ENCODE measurements around the gene AOC2.
A peak's percentile ranks its signal among the peaks of the same experiment; 100 is the strongest.
"Not testable (repeated sequence)": the region's sequence is repeated elsewhere in the genome, so short reads cannot be mapped to it uniquely, and the experiment has no call there.

AOC2 gene

DNA sequence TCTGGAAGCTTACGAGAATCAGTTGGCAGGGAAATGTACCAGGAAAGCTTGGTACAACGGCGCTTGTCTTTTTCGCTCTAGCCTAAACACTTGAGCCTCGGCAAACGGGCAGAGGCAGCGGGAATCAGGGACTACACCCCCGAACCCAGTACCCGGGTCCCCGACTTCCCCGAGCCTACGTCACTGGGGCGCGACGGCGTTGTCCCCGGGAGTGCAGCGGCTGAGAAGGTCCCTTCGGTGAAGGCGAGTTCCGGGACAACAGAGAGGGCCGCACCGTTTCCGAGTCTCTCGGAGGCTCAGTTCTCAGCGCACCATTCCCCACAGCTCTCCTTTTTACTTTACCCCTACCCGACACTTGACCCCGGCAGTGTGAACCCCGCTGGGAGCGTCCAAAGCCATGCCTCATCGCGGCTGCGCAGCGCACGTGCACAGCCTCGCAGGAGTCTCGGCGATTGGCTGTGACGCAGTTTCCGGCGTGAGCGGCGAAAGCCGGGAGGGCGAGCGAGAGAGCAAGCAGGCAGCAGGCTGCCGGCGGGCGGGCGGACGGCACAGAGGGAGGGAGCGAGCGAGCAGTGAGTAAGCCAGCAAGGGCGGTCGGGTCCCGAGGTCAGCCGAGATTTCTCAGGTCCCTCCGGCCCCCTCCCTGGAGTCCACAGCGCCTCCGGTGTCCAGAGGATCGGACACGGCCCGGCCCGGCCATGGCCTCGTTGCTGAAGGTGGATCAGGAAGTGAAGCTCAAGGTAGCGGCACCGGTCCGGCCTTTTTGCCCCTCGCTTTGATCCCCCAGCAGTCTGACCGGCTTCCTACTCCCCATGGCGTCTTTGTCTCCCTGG is 11.2 kb upstream of the AOC2 start, which contains the start of gene PSME3:
PSME3 (plus strand) TSS at position 464 of the 833 bp plus-strand sequence; CDS start at position 699, 235 bp downstream.
- DNase-seq = peak; percentile 53 to 71

DNA sequence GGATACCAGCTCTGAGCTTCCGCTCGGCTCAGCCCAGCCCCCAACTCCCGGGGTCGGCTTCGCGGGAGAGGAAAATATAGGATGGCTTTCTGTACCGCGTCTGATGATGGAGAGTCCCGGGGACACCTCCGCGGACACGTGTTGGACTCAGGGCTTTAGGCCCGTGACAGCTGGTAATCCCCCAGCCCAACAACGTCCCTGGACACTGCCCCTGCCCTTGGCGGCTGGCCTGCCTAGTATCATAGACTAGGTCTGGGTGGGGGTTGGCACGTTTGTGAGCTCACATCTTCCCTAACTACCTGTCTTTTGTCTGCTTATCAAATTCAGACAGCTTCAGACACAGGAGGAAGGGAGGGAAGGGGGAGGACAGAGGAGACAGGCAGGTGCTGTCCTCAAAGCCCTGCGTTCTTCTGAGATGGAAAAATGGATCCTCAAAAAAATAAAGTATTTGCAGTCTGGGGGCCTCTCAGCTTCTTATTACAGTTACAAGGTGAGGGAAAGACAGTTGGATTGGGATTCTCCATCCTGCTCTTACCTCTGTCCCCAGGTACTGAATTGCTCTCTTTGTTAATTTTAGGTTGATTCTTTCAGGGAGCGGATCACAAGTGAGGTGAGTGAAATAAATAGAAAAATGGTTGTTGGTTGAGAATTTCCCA is 10.5 kb upstream of the AOC2 start:
- DNase-seq = no peak

DNA sequence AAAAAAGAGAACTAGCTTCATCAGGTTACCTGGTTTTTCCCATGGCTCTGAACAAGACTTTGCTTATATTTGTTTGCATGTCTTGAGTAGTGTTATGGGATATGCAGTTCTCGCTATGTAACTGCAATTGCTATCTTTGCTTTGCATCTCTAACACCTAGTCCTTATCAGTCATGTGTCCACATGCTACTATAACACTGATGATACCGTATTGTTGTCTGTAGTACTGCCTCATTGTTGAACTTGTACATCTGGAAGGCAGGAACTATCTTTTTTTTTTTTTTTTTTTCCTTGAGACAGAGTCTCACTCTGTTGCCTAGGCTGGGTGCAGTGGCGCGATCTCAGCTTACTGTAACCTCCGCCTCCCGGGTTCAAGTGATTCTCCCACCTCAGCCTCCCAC is 8.6 kb upstream of the AOC2 start:
- no peak for DNase-seq

DNA sequence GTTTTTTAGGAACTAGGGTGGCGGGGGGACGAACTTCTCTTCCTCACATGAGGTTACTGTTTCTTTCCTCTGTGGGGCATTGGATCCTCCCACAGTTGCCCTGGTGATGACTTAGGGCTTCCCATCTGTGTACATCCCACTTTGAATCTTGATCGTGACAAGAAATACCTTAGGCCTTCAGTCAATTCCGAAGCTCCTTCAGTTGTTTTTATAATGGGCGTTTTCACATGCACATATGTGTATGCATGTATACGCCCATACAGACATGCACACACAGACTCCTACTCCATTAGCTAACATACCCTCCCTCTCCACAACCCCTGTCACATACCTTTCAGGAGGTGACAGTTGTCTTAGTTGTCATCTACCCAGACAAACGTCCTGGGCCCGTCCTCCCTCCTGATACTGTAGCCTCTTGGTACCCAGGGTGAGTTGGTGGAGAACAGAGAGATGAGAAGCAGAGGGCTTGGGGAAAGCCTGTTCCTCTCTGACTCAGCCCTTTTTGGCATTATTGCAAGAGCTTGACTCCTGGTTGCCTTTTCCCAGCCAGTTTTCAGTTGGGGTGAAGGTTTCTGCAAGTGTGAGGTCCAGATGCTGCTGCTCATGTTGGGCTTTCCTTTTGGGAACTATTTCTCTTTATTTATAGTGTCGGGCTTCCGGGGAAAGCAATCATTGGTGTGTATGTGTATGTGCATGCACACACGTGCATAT is 2.2 kb upstream of the AOC2 start:
- DNase-seq = no peak

DNA sequence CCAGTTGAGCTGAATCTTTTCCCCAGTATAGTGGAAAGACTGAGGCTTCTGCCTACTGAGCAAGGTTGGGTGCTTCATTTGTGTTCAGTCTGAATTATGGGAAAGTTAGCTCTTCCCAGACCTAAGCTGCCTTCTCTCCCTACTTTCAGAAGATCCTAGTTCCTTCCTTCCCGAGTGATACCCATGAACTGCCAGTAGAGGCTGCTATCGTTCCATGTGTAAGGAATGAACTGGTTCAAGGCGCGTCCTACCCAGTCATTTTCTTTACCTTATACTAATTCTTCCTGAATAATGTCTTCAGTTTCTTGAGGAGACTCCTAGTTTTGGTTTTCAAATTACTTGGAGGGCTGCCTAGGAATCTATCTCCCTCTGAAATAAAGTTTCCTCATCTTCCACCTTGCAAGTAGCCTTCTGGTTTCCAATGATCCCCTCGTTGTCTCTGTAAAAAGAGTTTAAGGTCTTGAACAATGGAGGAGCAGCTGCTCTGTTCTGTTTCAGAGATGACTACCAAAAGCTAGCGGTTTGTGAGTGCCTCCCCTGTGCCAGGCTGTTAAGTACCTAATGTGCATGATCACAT is 934 bp upstream of the AOC2 start:
- DNase-seq = no peak

DNA sequence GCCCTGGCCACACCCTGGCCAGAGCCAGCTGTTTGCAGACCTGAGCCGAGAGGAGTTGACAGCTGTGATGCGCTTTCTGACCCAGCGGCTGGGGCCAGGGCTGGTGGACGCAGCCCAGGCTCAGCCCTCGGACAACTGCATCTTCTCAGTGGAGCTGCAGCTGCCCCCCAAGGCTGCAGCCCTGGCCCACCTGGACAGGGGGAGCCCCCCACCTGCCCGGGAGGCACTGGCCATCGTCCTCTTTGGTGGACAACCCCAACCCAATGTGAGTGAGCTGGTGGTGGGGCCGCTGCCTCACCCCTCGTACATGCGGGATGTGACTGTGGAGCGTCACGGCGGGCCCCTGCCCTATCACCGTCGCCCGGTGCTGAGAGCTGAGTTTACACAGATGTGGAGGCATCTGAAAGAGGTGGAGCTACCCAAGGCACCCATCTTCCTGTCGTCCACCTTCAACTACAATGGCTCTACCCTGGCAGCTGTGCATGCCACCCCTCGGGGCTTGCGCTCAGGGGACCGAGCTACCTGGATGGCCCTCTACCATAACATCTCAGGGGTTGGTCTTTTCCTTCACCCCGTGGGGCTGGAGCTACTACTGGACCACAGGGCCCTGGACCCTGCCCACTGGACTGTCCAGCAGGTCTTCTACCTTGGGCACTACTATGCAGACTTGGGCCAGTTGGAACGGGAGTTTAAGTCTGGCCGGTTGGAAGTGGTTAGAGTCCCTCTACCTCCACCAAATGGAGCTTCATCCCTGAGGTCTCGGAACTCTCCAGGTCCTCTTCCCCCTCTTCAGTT is 578 bp downstream of the AOC2 start:
- no peak for DNase-seq

DNA sequence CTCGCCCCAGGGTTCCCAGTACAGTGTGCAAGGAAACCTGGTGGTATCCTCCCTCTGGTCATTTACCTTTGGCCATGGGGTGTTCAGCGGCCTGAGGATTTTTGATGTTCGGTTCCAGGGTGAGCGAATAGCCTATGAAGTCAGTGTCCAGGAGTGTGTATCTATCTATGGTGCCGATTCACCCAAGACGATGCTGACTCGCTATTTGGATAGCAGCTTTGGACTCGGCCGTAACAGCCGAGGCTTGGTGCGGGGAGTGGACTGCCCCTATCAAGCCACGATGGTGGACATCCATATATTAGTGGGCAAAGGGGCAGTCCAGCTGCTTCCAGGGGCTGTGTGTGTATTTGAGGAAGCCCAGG is 1.2 kb downstream of the AOC2 start:
- no peak for DNase-seq

DNA sequence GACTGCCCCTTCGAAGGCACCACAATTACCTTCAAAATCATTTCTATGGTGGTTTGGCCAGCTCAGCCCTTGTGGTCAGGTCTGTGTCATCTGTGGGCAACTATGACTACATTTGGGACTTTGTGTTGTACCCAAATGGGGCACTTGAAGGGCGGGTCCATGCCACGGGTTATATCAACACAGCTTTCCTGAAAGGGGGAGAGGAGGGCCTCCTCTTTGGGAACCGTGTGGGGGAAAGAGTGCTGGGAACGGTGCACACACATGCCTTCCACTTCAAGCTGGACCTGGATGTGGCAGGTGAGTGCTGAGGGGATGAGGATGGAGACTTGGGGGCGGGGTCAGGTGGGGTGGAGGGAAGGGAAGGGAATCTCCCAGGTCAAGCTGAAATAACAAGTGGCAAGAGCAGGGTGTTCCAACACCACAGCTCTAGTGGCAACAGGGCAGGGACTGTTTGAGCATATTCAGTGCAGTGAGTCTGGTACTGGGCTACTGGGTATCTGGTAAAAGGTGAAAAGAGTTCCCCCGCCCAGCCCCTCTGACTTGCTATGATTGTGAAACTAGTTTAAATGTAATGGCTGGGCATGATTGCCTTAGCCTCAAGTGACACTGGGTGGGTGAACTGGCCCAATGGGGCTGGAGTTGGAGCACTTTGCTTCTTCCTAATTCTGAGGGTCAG is 1.7 kb downstream of the AOC2 start:
- DNase-seq = no peak

DNA sequence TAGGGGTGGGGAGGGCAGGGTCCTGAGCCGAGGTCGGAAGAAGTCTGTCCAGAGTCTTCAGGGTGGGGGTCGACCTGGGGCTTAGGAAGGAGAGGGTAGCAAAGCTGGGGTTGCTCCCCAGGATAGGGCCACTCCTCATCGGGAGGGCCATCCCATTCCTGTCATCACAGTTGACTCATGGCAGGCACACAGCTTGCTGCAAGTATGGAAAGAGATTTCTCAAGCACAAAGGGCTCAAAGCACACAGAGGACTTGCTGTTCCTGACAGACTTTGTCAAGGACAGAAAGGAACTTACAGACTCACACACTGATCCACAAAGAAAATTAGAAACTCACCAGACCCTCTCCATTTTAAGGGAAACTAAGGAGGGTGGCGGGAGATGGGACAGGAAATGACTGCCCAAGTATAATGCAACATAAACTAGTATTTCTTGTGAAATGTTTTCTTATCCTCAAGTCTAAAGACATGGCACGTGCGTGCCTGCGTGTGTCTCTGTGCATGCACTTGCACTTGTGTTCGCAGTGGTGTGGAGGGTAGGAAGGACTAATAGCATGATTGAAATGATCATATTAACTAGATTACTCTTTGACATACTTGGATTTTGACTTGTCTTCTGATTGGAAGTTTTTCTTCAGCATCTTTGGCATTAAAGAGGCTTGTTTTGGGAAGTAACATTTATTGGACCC is 2.4 kb downstream of the AOC2 start:
- DNase-seq = no peak

DNA sequence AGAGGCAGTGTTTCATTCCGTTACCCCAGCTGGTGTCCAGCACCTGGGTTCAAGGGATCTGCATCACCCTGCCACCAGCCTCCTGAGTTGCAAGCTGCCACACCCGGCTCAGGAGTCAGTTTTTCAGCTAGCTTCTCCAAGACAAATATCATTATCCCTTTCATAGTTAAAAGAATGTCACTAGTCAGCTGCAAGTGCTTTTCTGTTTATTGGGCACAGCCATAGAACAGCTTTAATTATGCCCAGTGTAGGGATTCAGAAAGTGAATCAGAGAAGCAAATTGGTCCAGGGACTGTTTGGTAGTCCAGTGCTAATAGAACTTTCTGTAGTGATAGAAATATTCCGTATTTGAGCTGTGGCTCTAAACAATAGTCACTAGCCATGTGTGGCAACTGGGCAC is 3.7 kb downstream of the AOC2 start:
- DNase-seq = no peak

DNA sequence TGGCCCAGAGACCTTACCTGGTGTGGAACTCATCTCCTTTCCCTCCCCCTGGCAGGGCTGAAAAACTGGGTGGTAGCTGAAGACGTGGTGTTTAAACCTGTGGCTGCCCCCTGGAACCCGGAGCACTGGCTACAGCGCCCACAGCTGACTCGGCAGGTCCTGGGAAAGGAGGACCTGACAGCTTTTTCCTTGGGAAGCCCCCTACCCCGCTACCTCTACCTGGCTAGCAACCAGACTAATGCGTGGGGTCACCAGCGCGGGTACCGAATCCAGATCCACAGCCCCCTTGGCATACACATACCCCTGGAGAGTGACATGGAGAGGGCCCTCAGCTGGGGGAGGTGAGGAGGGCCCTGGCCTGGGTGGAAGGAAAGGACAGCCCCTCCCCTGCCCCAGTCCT is 4.7 kb downstream of the AOC2 start:
- DNase-seq = no peak

DNA sequence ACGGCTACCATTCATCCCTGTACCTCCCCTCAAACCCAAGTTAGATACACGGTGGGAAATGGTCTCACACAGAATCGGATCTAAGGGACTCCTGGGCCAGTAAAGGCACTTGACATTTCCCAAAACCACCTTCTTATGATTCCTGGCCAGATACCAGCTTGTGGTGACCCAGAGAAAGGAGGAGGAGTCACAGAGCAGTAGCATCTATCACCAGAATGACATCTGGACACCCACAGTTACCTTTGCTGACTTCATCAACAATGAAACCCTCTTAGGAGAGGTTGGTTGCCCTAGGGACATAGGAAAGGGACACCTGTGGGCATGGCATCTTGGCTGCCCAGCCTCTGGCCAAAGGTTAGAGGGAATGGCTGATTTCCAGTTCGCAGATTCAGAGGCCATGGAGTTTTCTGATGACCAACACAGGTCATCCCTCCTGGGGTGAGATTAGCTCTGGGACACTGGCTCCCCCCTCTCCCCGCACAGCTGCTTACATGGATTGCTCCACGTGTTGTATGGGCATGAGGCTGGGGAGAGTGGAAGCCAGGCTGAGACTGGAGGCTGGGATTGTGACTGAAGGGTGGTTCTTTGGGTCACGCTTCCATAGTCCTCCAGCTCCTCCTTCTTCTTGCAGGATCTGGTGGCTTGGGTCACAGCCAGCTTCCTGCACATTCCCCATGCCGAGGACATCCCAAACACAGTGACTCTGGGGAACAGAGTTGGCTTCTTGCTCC is 5.2 kb downstream of the AOC2 start:
- DNase-seq = no peak

DNA sequence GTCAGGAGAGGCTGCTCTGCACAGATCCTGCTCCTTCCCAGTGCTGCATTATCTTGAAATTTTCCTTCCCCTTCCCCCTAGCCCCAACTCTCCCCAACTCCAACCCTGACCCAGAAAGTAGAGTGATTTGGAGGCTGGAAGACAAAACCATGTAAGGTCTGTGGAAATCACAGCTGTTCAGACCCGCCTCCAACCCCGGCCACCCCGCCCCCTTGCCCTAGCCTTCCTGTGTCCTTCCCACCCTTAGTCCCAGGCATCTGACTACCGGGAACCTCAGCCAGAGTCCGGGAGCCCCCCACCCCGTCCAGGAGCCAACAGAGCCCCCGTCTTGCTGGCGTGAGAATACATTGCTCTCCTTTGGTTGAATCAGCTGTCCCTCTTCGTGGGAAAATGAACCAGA is 6.6 kb downstream of the AOC2 start, which contains the start of gene AOC3:
AOC3 (plus strand) TSS at position 246 of the 400 bp plus-strand sequence; CDS start at position 391, 145 bp downstream.
- no peak for DNase-seq

DNA sequence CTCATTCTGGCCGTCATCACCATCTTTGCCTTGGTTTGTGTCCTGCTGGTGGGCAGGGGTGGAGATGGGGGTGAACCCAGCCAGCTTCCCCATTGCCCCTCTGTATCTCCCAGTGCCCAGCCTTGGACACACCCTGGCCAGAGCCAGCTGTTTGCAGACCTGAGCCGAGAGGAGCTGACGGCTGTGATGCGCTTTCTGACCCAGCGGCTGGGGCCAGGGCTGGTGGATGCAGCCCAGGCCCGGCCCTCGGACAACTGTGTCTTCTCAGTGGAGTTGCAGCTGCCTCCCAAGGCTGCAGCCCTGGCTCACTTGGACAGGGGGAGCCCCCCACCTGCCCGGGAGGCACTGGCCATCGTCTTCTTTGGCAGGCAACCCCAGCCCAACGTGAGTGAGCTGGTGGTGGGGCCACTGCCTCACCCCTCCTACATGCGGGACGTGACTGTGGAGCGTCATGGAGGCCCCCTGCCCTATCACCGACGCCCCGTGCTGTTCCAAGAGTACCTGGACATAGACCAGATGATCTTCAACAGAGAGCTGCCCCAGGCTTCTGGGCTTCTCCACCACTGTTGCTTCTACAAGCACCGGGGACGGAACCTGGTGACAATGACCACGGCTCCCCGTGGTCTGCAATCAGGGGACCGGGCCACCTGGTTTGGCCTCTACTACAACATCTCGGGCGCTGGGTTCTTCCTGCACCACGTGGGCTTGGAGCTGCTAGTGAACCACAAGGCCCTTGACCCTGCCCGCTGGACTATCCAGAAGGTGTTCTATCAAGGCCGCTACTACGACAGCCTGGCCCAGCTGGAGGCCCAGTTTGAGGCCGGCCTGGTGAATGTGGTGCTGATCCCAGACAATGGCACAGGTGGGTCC is 7.2 kb downstream of the AOC2 start:
- DNase-seq = not testable (repeated sequence)

DNA sequence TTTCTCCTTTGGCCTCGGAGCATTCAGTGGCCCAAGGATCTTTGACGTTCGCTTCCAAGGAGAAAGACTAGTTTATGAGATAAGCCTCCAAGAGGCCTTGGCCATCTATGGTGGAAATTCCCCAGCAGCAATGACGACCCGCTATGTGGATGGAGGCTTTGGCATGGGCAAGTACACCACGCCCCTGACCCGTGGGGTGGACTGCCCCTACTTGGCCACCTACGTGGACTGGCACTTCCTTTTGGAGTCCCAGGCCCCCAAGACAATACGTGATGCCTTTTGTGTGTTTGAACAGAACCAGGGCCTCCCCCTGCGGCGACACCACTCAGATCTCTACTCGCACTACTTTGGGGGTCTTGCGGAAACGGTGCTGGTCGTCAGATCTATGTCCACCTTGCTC is 8.0 kb downstream of the AOC2 start:
- no peak for DNase-seq

DNA sequence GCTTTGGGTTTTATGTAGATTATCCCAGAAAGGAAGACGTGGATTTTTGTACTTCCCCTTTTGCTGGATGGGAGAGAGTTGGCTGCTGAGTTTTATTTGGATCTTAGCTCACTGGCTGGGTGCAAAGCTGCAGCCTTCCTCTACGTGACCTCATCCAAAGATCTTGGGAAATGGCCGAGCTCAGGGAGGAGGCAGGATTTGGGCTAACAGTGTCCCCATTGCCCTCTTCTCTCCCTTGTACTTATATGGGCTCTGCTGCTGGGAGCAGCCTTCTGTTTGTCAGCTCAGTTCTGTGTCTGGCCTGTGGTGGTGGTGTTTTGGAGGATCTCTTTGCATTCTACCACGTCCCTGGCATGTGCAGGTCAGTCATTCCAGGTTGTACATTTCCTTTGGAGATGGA is 8.6 kb downstream of the AOC2 start:
- DNase-seq = no peak

DNA sequence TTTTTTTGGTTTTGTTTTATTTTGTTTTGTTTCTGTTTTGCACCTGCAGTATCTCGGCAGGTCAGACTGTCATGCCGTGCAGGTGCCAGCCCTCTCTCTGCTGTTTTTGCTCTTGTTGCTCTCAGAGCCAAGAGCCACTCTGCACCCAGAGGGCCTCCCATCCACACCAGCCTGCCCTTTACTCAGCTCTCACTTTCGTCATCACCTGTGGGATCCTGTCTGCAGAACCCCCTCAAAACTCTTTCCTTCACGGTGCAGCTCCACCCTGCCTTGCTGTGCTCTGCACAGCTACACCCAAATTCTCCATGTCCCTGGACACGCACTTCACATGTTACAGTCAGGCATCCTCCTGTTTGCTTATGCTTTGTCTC is 9.2 kb downstream of the AOC2 start:
- no peak for DNase-seq

DNA sequence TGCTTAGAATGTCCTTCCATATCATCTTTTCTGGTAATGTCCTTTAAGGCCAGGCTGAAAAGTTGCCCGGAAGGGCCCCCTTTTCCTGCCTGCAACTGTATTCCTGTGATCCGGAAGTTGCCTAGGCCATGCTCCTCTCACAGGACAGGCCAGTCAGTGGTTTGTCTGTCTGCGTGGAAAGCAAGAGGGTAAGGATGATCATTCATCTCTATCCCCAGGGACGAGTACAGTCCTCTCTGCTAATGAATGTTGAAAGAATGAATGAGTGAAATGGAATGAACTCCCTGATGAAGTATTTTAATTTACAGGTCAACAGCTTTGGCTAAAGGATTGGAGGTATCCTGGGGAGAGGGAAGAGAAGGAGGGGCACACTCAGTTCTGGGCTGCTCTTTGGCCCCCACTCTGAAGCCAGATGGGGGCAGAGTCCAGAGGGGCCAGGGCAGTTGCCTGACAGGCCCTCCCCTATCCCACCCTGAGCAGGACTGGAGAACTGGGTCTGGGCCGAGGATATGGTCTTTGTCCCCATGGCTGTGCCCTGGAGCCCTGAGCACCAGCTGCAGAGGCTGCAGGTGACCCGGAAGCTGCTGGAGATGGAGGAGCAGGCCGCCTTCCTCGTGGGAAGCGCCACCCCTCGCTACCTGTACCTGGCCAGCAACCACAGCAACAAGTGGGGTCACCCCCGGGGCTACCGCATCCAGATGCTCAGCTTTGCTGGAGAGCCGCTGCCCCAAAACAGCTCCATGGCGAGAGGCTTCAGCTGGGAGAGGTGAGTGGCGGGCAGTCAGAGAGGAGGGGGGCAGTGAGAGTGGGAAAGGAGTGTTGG is 9.8 kb downstream of the AOC2 start:
- DNase-seq = no peak
